Retinal pigment epithelial cell (primary cell): ENCODE results near the gene RASA1.
A peak's percentile ranks its signal among the peaks of the same experiment; 100 is the strongest.

Source experiments
- DNase-seq: peaks from one replicate; pipeline ENCODE4 v3.0.0-alpha.2; 2010; ENCODE audit warnings: low read depth
- H3K4me3 ChIP-seq: 2 replicates; pipeline ENCODE4 v1.5.1; 2011; ENCODE audit warnings: mild to moderate bottlenecking, low read length, control low read depth, moderate library complexity
- TF ChIP-seq, protein P1 (sequence below): conservative IDR thresholded peaks from 2 replicates; pipeline ENCODE4 v1.5.1; 2011; ENCODE audit warnings: low read depth, low read length, control low read depth, inconsistent platforms

The RASA1 gene

DNA sequence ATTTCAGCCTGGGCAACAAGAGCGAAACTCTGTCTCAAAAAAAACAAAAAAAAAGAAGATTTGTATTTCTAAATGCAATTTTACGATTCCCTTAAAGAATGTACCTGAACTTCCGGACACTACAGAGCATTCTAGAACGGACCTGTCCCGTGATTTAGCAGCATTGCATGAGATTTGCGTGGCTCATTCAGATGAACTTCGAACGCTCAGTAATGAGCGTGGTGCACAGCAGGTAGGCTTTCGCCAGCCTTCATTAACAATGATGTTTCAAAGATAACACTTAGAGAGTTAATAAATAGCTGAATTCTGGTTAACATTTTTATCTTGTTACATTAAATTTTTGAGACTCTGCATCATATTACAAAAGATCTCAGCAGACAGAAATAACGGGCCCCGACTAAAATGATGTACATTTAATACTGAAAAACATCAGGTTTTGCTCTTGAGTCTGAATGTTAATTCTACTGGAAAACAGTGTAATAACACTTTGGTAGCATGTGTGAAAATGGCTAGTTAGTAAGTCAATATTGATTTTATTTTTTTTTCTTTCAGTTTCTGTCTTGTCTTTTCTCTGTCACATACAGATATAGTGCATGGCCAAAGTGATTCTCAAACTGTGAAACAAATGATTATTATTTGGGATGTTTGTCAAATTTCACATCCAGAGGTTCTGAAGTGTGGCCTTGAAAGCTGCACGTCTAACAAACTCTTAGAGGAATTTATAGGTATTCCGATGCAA is 121.8 kb downstream of the RASA1 start:
- H3K4me3 ChIP-seq: no peak overlapping the region
- TF ChIP-seq, protein P1, sequence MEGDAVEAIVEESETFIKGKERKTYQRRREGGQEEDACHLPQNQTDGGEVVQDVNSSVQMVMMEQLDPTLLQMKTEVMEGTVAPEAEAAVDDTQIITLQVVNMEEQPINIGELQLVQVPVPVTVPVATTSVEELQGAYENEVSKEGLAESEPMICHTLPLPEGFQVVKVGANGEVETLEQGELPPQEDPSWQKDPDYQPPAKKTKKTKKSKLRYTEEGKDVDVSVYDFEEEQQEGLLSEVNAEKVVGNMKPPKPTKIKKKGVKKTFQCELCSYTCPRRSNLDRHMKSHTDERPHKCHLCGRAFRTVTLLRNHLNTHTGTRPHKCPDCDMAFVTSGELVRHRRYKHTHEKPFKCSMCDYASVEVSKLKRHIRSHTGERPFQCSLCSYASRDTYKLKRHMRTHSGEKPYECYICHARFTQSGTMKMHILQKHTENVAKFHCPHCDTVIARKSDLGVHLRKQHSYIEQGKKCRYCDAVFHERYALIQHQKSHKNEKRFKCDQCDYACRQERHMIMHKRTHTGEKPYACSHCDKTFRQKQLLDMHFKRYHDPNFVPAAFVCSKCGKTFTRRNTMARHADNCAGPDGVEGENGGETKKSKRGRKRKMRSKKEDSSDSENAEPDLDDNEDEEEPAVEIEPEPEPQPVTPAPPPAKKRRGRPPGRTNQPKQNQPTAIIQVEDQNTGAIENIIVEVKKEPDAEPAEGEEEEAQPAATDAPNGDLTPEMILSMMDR: no peak
- no peak for DNase-seq

GRCh38 chr5:87390075-87390474 is 122.4 kb downstream of the RASA1 start:
- H3K4me3 ChIP-seq: no peak overlapping the region
- DNase-seq: no peak
- TF ChIP-seq, protein P1: no peak

DNA sequence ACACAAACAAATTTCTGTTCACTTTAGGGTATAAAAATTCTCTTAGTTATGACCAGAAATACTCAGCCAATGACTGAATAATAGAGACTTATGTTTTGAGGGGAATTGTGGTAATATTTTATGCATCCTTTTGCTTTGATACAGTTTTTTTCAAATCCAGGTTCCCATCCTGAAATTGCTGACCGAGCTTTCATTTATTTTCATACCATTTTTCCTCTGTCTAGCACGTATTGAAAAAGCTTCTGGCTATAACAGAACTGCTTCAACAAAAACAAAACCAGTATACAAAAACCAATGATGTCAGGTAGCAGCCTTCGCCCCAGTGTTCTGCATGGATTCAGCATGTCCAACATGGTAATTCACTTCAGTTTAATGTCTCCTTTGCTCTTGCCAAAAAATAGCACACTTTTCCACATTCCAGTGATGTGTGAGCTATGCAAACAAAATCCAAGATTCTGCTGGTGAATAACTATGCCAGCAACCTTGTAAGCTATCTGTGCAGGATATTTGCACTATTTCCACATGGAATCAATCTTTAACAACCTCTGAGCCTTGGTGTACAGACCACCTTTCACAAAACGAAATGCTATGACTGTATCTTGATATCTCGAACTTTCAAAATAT is 123.0 kb downstream of the RASA1 start:
- TF ChIP-seq, protein P1: no peak
- no peak overlapping the region for H3K4me3 ChIP-seq
- no peak for DNase-seq

DNA sequence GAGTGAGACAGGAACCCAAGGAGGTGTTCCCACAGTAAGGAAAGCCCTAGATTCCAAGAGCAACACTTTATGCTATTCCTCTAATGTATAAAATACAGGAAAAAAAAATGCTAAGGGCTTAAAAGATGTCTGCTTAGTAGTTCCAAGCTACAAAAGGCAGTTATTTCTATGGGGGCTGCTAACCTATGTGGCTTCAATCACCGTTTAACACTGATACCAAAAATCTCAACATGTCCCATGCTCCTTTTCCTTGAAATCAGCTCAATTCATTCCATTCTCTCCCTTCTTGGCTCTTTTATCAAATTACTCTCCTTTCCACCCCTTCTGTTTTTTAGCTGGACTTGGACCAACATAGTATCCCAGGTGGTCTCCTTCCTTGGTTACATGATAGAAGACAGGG is 124.5 kb downstream of the RASA1 start:
- no peak for DNase-seq
- H3K4me3 ChIP-seq: no peak overlapping the region
- TF ChIP-seq, protein P1: no peak

GRCh38 chr5:87392801-87393200 is 125.1 kb downstream of the RASA1 start:
- no peak overlapping the region for H3K4me3 ChIP-seq
- TF ChIP-seq, protein P1: no peak
- no peak for DNase-seq

- H3K4me3 ChIP-seq: no peak overlapping the region
- peak; percentile 93 for DNase-seq
- TF ChIP-seq, protein P1: no peak
Observed at GRCh38 chr5:87393331-87393730, 125.6 kb downstream of the RASA1 start.
